Peyer's patch (tissue), 4 donors: ENCODE data around the gene GNG4.

ENCODE experiments used
- CTCF ChIP-seq, 6 experiments: fragments of 450-650 bp in 4 of 6; fragments of 200-600 bp in 2 of 6; sonication (generic) in 1 of 6; IDR thresholded peaks; one replicate each; pipeline ENCODE4 v1.5.1; 2017 to 2019; ENCODE audit warnings: antibody characterized with exemption in 6 of 6, mild to moderate bottlenecking in 3 of 6, moderate library complexity in 1 of 6
- POLR2A ChIP-seq, 2 donors: fragments of 450-650 bp; IDR thresholded peaks; one replicate each; pipeline ENCODE4 v1.5.1; 2017; ENCODE audit warnings: antibody characterized with exemption in 2 of 2, mild to moderate bottlenecking in 2 of 2, moderate library complexity in 2 of 2

- TF ChIP-seq CTCF (IDR thresholded peaks at IDR 0.05) (no peak), POLR2A (IDR thresholded peaks at IDR 0.05) (no peak)
These were observed 97.4 kb downstream of the GNG4 start for GRCh38 chr1:235552146-235552716.
